Activated CD8-positive, alpha-beta memory T cell treated with anti-CD3 and anti-CD28 coated beads, Interleukin-2, amount 50 U/mL, for 1 hour (primary cell): ENCODE measurements around the gene IL10RA.
"Not testable (repeated sequence)": the region's sequence is repeated elsewhere in the genome, so short reads cannot be mapped to it uniquely, and the experiment has no call there.

Experiments
- DNase-seq: peaks from one replicate; pipeline ENCODE4 v3.0.0-alpha.2; 2020; ENCODE audit errors: extremely low read depth

IL10RA gene

DNA sequence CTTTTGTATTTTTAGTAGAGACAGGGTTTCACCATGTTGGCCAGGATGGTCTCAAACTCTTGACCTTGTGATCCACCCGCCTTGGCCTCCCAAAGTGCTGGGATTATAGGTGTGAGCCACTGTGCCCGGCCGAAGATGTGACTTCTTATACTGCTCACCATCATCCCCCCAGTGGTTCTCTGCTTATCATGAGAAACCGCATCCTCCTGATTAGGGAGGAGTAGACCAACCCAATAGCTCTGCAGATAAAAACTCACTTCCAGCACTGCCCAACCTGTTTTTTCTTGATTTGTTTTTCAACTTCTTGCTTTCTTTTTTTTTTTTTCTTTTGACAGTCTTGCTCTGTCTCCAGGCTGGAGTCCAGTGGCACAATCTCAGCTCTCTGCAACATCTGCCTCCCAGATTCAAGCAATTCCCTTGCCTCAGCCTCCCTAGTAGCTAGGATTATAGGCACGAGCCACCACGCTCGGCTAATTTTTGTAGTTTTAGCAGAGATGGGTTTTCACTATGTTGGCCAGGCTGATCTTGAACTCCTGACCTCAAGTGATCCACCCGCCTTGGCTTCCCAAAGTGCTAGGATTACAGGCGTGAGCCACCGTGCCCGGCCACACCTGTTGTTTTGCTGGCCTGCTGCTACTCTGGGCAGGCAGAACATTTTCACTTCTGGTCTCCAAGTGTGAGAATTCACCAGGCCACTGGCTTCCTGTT lies 21.5 kb downstream of the IL10RA start:
- DNase-seq: not testable (repeated sequence)

DNA sequence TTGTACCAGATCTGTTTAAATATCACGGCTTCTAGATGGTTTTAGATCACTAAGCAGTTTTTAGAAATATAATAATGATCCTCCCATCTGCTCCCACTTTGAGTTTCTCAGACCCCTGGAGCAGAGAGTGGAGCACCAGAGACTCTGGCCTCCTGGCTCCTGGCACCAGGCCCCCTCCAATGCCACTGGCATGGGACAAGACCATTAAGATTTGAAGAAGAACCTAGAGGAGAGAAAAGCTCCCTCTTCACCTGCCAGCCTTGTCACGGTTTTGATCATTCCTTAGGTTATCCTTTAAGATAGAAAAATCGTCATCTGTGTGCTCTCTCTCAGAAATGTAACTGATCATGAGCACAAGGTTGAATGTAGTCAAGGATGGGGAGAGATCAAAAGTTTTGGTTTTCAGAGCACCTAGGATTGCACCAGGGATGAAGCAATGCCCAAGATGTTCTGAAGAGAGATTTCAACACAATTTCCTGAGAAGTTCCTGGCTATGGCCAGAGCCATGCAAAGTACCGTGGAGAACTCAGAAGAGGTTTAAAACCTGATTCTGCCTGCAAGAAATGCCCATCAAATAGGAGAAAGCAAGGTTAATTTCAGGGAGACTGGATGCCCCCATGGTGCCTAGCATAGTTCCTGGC lies 22.2 kb downstream of the IL10RA start:
- no peak for DNase-seq

DNA sequence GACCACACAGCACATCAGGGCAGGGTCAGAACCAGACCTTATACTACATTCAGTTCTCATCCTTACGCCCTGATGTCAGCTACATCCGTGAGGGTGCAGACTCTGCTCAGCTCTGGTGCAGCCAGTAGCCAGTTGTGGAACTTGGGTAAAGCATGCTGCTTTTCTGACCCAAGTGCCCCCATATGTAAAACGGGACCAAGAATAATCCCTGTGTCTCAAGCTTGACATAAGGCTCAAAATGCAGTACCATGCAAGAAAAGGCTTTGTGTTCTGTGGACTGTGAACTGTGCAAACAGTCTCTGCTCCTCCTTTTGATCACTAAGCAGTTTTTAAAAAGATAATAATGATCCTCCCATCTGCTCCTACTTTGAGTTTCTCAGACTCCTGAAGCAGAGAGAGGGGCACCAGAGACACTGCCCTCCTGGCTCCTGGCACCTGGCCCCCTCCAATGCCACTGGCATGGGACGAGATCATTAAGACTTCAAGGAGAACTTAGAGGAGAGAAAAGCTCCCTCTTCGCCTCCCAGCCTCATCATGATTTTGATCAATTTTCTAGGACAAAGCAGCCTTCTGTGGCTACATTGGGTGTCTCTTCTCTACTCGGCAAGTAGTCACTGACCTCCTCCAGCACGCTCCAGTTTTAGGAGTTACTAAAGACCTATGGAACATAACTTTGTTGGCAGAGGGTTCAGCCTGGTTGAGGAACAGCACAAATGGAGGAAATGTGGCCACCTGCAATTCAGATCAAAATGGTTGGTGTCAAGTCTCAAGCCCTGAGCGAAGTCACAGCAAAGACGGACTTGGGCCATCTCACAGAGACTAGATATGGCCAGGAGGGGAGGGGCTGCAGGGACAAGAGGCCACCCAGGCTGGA lies 23.9 kb downstream of the IL10RA start:
- no peak for DNase-seq

DNA sequence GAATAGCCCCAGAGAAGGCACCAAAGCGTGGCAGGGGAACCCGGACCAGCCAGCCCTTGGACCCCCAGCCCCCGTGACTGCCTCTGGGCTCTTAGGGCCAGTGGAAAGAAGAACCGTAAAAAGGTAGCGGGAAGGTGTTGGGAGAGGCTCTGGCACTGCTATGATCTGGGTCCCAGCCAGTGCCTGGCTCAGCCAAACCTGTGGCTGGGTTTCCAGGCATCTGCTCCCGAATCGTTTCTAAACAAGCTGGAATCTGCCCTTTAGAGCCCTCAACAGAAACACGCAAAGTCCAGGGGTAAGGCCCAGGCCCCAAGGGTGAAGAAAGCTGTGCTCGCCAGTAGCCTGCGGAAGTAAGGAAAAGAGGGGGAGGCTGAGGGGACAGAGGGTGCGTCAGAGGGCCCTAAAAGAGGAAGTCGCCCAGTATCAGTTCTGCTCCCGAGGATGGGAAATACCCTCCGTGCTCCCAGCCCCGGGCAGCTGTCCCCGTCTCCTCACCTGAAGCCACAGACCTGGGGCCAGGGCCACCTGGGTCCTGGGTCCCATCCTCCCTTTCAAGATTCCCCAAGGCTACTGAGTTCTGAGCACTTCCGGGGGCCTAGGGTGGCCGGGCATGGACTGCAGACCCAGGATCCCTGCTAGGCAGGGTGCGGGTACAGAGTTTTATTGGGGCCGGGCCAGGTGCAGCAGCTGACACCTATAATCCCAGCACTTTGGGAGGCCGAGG lies 24.7 kb downstream of the IL10RA start:
- DNase-seq: no peak

DNA sequence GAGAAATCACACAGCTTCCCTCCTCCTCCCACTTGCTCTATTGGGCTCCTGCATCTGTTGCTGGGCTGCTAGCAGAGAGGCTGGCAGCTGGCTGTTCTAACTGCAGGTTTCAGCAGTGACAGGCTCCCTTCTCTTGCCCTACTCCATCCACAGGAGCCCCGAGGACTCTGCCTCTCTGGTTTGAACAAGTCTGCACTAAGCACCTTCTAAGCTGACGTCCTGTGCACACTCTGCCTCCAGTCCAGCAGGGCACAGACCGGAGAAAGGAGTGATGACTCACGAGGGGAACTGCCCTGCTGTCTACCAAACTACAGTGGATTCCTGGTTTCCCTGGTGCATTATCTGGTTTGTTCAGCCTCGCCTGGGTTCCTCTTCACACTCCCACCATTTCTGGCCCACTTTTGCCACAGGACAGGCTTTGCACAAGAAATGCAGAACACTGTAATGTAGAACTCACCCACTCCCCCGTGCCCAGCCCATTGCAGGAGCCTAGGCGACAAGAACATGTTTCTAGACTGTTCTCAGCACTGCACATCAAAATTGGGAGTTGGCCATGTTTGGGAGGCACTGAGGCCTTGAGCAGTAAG lies 26.0 kb downstream of the IL10RA start:
- DNase-seq: no peak

DNA sequence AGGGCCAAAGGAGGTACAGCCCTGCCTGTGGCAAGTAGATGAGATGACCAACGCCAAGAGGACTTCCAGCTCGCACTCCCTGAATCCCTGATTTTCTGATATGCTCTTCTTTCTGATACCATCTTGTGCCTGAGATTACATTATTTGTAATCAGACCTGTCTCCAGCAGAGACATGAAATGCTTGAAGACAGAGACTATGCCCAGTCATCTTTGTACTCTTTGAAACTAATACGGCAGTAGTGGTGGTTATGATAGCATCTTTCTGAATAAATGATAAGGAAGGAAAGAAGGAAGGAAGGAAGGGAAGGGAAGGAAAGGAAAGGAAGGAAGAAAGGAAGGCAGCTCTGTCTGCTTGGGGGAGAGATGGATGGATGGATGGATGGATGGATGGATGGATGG lies 27.8 kb downstream of the IL10RA start:
- DNase-seq: no peak

DNA sequence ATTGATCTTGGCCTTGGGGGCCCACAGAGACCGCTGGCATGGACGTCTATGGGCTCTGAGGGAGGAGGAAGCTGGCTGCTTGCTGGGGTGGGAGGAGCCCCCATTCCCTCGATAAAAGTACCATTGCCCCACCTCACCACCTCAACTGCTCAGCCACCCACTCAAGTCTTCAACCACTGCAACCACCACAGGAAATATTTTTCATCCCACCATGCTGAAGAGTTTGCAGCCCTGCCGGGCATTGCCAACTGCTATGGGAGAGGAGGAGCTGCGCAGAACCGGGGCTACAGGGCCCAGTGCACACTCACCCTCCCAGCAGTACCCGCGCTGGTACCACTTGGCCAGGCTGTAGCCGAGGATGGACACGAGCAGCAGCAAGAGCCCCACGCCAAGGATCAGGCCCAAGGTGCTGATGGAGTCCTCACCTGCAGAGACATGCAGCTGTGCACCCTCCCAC lies 29.2 kb downstream of the IL10RA start:
- no peak for DNase-seq

DNA sequence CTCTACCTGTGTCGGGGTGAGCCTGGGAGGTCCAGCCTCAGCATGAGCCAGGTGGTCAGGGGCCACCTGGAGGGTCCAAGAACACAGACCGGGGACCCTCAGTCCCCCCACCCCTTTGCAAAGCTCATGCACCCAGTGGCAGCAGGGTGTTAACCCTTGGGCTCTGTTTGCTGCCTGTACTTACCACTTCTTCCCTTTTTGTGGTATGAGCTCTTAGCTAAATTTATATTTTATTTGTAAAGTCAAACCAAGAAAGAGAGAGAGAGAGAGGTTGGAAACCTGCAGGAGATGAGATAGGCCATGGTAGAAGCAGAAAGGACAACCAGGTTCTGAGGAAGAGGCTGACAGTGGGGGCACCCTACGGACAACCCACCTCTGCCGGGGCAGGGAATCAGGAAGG lies 29.9 kb downstream of the IL10RA start:
- DNase-seq: no peak

DNA sequence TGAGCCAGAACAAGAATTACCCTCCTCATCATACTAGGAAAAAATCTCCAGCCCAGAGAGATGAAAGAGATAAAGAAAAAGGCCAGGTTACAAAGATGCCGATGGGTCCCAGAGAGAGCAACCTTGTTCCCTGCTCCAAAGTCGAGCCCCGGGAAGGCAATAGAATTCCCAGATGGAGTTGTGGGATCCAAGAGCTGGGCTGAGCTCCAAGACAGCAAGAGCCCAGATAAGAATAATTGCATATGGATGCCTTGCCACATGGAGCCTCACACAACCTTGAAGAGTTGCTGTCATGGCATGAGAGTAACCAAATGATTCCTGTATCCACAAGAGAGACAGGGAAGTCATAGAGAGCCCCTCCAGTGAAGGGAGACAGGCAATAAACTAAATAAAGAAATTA lies 30.9 kb downstream of the IL10RA start:
- DNase-seq: no peak

DNA sequence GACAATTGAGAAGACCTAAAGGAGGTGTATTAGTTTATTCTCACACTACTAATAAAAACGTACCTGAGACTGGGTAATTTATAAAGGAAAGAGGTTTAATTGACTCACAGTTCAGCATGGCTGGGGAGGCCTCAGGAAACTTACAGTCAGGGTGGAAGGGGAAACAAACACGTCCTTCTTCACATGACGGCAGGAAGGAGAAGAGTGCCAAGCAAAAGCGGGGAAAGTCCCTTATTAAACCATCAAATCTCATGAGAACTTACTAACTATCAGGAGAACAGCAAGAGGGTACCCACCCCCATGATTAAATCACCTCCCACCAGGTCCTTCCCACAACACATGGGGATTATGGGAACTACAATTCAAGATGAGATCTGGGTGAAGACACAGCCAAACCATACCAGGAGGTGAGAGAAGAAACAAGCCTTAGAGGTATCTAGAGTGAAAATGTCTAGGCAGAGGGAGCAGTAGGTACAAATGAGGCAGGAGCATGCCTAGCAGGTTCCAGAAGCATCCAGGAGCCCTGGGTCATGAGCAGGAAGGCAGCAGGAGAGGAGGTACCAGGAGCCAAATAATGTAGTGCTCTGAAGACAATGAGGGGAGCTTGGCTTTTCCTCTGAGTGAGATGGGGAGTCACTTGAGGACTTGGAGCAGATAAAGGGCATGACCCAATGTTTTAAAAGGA lies 31.6 kb downstream of the IL10RA start:
- no peak for DNase-seq

DNA sequence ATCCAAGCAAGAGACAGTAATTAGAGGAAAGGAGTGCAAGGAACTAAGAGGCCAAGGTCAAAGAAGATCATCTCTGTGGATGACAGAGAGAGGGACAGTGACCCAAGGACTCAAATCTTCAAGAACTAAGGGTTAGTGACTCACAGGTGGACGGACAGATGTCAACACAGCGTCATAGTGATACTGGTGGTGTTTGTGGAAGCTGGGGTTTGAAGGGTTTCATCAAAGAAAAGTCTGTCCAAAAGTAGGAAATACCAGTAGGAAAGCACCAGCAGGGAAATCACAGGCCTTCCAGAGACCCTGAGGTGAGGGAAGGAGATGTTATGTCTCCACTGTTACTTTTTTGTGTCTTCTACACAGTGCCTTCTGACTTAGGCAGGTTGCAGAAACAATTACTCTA lies 32.2 kb downstream of the IL10RA start:
- no peak for DNase-seq

DNA sequence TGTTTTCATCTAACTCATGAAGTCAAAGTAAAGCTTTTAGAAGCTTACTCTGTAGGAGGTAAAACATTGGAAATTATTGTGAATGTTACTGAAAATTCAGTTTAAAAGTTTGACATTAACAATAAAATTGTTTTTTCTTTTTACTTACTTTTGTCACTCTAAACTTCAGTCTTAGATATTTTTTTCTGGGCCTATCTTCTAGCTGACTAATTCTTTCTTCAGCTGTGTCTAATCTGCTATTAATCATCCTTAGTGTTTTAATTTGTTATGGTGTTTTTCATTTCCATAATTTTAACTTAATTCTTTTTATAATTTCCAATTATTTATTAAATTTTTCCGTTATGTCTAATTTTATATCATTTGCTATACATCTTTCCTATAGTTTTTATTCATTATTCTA lies 35.0 kb downstream of the IL10RA start:
- DNase-seq: no peak

DNA sequence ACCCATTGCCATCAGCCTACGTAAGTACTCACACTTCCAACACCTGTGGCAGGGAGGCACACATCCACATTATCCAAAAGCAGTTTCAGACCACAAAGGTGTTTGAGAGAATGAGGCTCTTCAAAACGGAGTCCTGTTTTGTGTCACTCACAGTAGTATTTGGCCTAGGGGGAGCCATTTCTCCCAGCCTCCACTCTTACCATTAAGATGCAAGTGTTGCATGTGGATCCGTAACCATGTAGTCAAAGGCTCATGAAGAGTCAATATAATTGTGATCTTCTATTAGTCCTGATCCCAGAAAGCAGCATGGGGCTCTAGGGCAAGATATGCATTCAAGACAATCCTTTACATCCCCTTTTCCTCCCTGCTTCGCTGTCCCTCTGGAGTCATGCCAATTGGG lies 41.5 kb downstream of the IL10RA start:
- DNase-seq: no peak

DNA sequence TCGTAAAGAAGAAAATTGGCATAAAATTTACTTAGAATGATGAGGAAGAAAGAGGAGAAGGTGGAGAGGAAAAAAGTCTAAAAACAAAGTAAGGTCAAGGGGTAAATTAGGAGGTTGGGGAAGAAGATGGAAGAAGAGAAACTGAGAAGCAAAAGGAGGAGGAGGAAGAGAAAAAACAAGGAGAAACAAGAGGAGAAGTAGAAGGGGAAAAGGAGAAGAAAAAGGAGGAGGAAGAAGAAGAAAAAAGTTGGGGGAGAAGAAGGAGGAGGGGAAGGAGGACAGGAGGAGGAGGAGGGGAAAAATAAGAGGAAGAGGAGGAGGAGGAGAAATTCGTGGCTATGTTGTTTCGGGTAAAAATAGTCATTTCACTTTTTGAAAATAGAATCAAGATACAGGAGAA lies 42.4 kb downstream of the IL10RA start:
- no peak for DNase-seq

DNA sequence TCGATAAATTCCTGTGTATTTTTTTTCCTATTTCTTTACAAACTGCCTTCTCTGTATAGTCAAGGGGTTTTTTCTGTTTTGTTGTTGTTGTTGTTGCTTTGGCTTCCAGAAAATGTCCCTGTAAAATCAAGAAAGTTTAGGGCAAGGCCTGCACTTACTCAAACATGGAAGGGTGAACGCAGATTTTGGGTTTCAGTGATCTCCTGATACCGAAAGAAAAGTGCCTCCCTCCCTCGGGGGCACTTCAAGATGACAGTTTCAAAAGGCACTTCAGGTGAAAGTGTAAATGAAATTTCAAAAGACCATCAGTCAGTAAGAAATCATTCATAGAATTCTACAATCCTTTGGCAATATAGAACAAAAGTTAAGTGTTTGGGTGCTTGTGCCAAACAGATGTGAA lies 47.2 kb downstream of the IL10RA start:
- no peak for DNase-seq

DNA sequence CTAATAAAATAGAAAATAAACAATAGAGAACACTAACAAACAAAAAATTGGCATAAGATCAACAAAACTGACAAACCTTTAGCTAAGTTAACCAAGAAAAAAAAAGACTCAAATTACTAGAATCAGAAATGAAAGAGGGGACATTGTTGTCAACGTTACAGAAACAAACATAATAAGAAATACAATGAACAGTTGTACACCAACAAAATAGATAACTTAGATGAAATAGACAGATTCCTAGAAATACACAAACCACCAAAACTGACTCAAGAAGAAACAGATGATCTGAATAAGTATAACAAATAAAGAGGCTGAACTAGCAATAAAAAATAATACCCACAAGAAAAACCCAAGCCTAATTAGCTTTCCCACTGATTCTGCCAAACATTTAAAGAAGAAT lies 55.9 kb downstream of the IL10RA start:
- no peak for DNase-seq

DNA sequence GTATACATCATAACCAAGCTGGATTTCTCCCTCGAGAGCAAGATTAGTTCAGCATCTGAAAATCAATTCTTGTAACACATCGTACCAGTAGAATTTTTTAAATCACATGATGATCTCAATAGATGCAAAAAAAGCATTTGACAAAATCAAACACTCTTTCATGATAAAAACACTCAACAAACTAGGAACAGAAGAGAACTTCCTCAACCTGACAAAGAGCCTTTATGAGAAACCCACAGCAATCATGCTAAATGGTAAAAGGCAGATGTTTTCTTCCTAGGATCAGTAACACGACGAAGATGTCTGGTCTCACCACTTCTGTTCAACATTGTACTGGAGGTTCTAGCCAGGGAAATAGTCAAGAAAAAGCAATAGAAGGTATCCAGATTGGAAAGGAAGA lies 56.6 kb downstream of the IL10RA start:
- DNase-seq: no peak

DNA sequence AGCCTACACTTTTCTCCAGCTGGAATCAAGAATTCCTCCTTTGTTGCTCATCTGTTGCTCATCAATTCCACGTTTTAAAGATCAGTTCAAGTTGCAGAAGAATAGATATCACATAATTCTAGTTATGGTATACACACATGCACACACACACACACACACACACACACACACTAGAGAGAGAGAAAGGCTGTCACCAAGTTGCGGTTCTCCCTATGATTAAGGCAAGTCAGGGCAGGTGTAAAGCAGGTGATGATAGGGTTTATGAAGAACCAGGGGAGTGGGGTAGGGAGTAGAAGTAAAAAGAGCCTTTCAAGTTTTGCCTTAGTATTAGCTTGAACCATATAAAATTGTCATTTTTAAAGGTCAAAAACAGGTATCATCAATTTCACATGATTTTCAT lies 59.0 kb downstream of the IL10RA start:
- DNase-seq: no peak

DNA sequence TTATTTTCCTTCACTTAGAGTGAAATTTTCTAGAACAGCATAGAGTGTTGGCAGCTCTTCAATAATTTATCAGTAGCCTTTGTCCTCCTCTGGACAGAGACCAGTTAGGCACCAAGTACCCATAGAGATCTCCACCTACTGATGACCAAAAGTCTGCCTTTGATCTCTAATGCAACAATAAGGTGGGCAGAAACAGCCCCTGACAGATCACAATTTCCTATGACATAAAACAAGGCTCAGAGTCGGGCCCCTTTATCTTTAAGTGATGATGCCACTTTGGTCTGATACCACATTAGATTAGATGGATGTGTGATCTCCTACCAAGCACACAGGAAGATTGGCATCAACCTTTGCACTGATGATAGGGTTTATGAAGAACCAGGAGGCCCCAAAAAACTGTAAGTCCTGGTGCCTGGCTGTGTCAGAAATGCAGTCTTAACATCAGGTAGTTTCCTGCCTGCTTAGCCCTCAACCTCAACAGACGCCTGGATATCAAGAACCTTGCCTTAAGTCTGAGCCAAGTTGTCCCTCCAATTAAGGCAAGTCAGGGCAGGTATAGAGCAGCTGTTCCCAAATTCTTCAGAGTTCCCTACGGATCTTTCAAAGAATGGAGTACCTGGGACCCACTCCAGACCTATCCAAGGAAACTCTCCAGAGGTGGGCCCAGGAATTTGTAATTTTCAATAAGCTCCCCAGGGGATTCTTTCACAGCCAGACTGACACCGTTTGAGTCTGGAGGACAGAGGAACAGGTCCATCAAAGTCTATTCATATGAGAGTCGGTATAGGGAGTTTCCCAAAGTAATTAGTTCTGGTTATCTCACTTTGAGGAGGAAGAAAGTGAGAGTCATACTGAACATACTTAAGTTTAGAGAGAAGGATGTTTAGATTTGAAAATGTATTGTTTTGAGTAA lies 60.1 kb downstream of the IL10RA start:
- DNase-seq: peak; percentile 49
